GM19438 (cell line): ENCODE measurements around the gene GOLGA6L24.
"Not testable (repeated sequence)": the region's sequence is repeated elsewhere in the genome, so short reads cannot be mapped to it uniquely, and the experiment has no call there.

Experiments
- ATAC-seq: cut with Tn5 transposase; IDR thresholded peaks from one replicate; pipeline ENCODE4 v1.9.1; 2021; ENCODE audit warnings: low read depth; ENCODE audit not compliant: unreplicated experiment

Gene GOLGA6L24, protein sequence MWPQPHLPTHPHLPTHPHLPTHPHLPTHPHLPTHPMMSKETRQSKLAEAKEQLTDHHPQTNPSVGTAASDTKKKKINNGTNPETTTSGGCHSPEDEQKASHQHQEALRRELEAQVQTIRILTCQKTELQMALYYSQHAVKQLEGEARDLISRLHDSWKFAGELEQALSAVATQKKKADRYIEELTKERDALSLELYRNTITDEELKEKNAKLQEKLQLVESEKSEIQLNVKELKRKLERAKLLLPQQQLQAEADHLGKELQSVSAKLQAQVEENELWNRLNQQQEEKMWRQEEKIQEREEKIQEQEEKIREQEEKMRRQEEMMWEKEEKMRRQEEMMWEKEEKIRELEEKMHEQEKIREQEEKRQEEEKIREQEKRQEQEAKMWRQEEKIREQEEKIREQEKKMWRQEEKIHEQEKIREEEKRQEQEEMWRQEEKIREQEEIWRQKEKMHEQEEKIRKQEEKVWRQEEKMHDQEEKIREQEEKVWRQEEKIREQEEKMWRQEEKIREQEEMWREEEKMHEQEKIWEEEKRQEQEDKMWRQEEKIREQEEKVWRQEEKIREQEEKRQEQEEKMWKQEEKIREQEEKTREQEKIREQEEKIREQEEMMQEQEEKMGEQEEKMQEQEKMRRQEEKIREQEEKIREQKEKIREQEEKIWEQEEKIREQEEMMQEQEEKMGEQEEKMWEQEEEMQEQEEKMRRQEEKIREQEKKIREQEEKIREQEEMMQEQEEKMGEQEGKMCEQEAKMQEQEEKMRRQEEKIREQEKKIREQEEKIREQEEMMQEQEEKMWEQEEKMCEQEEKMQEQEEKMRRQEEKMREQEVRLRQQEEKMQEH

DNA sequence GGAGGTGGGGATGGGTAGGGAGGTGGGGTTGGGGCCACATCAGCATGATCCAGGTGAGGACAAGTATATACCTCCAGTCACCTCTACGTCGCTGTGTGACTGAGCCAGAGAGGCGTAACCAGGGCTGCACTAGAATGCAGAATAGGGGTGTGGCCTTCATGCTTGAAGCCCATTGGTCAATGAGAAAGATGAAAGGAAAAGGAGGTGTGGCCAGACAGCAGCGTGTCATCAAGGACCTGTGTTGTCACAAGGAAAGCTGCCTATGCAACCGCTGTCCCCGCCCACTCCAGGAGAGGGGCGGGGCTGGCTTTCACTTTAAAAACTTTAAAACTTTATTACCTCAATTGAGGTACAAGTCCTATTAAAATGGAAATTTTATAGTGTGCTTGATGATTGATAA lies at the start of gene GOLGA6L24:
Gene GOLGA6L24 (minus strand): TSS at position 101 of the 400 bp plus-strand sequence. CDS start 61 bp downstream, at position 40.
- ATAC-seq, result not testable (repeated sequence)

DNA sequence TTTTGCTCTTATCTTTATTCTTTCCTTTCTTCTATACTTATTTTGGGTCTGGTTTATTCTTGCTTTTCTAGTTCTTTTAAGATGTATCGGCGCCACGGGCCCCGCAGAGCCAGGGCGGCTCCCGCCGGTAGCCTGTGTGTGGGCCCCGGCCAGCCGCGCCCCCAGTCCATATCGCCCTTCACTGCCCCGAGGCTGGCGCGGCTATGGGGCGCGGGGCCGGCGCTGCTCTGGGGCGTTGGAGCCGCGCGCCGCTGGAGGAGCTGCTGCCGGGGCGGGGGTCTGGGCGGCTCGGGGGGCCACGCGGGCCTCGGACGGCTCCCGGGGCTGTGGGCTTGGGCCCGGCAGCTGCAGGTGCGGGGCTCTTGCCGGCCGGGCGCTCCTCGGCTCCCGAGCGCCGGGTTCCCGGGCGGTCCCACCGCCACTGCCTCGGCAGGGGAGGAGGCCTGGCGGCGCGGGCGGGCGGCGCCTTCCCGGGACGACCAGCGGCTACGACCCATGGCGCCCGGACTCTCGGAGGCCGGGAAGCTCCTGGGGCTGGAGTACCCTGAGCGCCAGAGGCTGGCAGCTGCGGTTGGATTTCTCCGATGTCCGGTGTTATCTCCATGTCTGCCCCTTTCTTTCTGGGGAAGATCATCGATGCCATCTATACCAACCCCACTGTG lies 45.0 kb upstream of the GOLGA6L24 start:
- ATAC-seq, result not testable (repeated sequence)

DNA sequence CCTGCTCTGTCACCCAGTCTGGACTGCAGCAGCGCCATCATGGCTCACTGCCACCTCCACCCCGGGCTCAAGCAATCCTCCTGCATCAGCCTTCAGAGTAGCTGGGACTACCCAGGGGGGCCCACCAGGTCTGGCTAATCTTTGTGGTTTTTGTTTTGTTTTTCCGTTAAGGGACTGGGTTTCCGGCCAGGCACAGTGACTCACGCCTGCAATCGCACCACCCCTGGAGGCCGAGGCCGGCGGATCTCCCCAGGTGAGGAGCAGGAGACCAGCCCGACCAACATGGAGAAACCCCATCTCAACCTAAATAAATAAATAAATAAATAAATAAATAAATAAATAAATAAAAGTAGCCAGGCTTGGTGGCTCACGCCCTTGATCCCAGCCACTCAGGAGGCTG lies 38.1 kb upstream of the GOLGA6L24 start:
- not testable (repeated sequence) for ATAC-seq

DNA sequence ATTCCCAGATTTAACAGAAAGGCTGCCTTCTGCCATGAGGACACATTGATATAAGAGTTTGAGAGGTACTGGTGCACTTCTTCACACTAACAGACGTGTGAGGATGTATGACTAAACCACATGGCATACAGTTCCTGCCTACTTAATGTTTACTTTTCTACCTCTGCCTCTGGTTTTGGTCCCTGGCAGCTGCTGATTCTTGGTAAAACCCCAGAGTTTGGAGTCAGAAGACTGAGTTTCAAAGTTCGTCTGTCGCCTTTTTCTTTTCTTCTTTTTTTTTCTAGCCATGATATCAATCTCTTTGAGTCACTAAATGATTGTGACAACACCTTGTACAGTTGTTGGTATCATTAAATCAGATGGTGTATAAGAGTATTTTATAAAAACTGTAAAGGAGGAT lies 22.2 kb upstream of the GOLGA6L24 start:
- ATAC-seq, result not testable (repeated sequence)

DNA sequence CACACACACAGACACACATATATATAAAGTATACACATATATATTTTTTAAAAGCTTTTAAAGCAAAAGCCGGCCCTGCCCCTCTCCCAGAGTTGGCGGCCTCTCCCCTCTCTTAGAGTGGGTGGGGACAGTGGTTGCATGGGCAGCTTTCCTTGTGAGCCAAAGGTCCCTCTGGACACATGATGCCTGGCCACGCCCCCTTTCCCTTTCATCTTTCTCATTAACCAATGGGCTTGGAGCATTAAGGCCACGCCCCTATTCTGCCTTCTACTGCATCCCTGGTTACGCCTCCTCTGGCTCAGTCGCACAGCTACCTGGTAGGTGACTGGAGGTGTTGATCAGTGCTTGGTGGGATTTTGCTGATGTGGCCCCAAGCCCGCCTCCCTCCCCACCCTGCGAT lies 20.5 kb upstream of the GOLGA6L24 start, which contains the start of gene GOLGA8F:
Gene GOLGA8F (plus strand): TSS at position 301 of the 400 bp plus-strand sequence. CDS start 98 bp downstream, at position 399.
- not testable (repeated sequence) for ATAC-seq

DNA sequence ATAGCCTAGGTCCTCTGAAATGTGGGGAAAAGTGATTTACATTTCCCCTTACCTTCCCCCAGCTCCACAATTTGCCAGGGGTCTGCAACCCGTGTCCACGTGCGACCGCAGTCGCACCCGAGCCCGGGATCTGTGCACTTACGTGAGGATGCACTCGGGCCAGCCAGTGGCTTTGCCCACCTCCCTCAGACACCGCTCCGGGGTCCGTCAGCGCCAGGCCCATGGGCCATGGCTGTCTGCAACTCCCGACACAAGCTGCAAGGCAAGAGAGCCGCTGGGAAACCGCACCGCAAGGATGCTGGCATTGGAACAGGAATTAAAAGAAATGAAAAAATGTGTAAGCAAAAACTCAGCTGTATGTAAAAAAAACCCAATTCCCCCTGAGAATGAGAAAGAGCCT lies 7.6 kb upstream of the GOLGA6L24 start:
- ATAC-seq, result not testable (repeated sequence)

DNA sequence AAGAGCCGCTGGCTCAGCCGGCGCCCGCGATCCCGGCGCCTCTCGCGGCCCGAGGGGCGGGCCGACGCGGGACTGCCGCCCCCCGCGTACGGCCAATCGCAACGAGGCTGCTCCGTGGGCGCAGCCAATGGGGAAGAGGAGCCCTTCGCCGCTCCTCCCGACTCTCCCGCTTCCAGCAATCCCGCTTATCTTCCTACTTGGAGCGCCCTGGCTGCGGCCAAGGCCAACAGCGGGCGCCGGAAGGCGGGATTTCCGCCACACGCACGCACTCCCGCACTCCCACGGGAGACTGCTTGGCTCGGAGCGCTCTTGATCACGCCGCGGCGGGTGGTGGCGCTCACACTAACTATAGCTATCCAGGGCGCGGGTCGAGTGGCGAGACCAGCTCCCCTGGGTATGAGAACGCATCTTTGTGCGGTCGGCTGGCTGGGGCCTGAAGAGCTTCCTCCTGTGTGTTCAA lies 35.7 kb downstream of the GOLGA6L24 start, which contains the start of gene HERC2:
Gene HERC2 (minus strand): TSS at position 51 of the 460 bp plus-strand sequence. CDS start 746 bp downstream, outside the sequence.
- ATAC-seq, result not testable (repeated sequence)

DNA sequence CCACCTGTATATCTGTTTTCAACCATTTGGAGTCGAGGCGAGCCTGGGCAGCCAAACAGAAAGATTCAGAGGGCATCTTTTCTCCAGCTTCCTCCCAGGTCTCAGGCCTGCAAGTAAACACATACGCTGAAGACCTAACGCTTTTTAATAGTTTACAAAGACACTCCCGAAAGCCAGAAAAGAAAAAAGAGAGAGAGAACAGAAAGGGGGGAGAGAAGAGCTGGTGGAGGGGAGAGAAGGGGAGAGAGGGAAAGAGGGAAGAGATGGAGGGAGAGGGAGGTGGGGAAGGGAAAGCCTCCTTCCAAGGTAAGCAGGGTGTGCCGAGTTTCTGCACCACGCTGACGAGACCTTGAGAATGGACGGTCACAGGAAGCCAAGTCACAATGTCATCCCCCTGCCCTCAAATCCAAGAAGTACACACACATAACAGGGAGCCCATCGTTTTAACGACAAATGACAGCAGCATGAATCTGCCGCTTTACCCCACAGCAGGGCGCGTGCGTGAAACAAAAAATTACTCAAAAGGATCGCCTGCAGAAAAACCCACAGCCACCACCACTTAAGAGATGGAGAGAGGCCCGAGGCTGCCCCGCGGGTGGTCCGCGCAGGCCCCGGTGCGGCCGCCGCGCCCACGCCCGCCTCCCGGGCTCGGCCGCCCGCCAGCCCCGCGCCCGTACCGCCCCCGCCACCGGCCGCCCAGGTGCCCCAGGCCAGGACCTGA lies 36.4 kb downstream of the GOLGA6L24 start:
- not testable (repeated sequence) for ATAC-seq

DNA sequence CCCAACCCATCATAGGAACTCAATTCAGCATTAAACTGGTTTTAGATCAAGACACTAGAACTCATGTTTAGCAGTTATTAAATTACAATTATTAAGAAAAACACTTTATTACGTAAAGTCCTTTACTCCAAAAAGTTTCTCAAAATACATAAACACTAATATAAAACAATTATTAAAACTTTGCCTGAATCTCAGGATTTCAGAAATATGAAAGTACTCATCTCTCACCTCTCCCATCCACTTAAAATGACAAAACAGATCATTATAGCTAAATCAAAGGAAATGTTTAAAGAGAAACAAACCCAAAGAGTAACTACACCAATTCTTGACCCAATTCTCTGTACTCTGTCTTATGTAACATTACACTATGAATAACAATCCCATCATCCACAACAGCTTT lies 38.2 kb downstream of the GOLGA6L24 start:
- ATAC-seq, result not testable (repeated sequence)

DNA sequence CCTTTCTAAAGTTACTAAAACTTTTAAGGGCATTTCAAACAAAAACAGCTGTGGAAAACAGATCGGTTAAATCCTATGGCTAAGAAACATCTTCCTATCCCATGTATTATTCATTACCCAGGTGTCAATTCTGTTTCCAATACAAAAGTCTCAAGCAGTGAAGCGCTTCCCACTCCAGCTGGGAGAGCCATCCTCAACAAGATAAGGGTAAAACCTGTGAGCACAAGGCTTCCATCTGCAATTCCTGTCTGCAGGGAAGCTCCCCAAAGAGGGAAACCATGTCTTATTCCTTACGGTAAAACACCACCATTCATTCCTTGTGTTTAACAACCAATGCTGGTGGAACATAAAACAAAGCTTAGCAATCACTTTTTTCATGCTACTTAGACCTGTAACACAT lies 39.1 kb downstream of the GOLGA6L24 start:
- ATAC-seq, result not testable (repeated sequence)

DNA sequence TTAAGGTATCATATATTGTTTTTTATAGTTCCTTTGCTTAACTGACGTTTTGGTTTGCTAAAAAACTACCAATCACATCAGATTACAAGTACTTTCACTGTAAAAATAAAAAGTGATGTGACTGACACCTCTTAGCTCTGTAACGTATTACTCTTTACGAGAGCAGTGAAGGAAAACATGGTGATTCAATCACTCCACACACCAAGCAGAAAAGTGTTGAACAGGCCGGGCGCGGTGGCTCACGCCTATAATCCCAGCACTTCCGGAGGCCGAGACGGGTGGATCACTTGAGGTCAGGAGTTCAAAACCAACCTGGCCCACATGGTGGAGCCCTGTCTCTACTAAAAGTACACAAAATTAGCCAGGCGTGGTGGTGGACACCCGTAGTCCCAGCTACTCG lies 39.8 kb downstream of the GOLGA6L24 start:
- ATAC-seq, result not testable (repeated sequence)

DNA sequence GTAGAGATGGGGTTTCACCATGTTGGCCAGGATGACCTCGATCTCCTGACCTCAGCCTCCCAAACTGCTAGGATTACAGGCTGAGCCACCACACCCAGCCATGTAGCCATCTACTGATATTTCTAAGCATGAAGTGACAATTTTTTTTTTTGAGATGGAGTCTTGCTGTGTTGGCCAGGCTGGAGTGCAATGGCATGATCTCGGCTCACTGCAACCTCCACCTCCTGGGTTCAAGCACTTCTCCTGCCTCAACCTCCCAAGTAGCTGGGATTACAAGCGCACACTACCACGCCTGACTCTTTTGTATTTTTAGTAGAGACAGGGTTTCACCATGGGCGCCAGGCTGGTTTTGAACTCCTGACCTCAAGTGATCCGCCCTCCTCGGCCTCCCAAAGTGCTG lies 40.9 kb downstream of the GOLGA6L24 start:
- ATAC-seq, result not testable (repeated sequence)

DNA sequence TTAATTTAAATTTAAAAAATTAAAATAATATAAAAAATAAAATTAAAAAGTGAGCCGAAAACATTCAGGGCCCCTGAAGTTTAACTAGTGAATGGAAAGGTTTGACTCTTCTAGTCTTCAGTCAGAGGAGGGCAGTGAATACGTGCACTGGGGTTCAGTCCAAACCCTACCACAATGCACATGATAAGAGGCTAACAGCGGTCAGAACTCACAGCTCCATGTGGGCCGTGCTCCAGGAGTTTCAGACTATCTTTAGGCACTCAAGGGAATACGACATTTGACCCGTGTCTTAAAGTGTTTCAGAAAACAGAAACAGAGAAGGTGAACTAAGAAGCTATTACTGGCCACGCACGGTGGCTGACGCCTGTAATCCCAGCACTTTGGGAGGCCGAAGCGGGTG lies 47.4 kb downstream of the GOLGA6L24 start:
- not testable (repeated sequence) for ATAC-seq

DNA sequence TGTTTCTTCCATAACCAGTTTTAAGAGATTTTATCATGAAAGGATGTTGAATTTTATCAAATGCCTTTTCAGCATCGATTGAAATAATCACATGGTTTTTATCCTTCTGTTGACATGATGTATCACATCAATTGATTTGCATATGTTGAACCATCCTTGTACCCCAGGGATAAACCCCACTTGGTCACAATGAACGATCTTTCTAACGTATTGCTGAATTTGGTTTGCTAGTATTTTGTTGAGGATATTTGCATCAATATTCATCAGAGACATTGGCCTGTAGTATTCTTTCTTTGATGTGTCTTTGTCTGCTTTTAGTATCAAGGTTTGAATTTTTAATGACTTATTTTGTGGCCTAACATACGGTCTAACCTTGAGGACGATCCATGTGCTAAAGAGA lies 49.2 kb downstream of the GOLGA6L24 start:
- ATAC-seq, result not testable (repeated sequence)
